Retinal pigment epithelial cell (primary cell): ENCODE data around the gene ZNF485.
"Not testable (repeated sequence)": the region's sequence is repeated elsewhere in the genome, so short reads cannot be mapped to it uniquely, and the experiment has no call there.

Experiments used
- DNase-seq: peaks from one replicate; pipeline ENCODE4 v3.0.0-alpha.2; 2010; ENCODE audit warnings: low read depth
- H3K4me3 ChIP-seq: 2 replicates; pipeline ENCODE4 v1.5.1; 2011; ENCODE audit warnings: mild to moderate bottlenecking, low read length, control low read depth, moderate library complexity
- CTCF ChIP-seq: conservative IDR thresholded peaks from 2 replicates; pipeline ENCODE4 v1.5.1; 2011; ENCODE audit warnings: low read depth, low read length, control low read depth, inconsistent platforms

Gene ZNF485

GRCh38 chr10:43627942-43628341, 21.7 kb downstream of the ZNF485 start:
- DNase-seq: no peak
- TF ChIP-seq CTCF: no peak
- H3K4me3 ChIP-seq: no peak overlapping the region

- DNase-seq: no peak
- no peak overlapping the region for H3K4me3 ChIP-seq
- no peak for TF ChIP-seq CTCF
These were observed 22.7 kb downstream of the ZNF485 start for GRCh38 chr10:43628956-43629355.

GRCh38 chr10:43635816-43636215, 29.6 kb downstream of the ZNF485 start:
- DNase-seq, H3K4me3 ChIP-seq: not testable (repeated sequence)

- no peak overlapping the region for H3K4me3 ChIP-seq
- TF ChIP-seq CTCF: no peak
- no peak for DNase-seq
These were observed 34.4 kb downstream of the ZNF485 start for GRCh38 chr10:43640603-43641002.

- no peak overlapping the region for H3K4me3 ChIP-seq
- no peak for DNase-seq
- no peak for TF ChIP-seq CTCF
These were observed 38.0 kb downstream of the ZNF485 start for GRCh38 chr10:43644252-43644651.

- H3K4me3 ChIP-seq: no peak overlapping the region
- DNase-seq: no peak
- no peak for TF ChIP-seq CTCF
These were observed 39.6 kb downstream of the ZNF485 start for GRCh38 chr10:43645866-43646265.

GRCh38 chr10:43647576-43647975, 41.3 kb downstream of the ZNF485 start:
- TF ChIP-seq CTCF: no peak
- DNase-seq: no peak
- H3K4me3 ChIP-seq: no peak overlapping the region

GRCh38 chr10:43648095-43648397, 41.8 kb downstream of the ZNF485 start:
- peak overlapping the region; percentile 70 for H3K4me3 ChIP-seq
- no peak for DNase-seq
- TF ChIP-seq CTCF: no peak
